ENCODE measurements around the gene SSNA1.

Gene SSNA1

GRCh38 chr9:137167747-137168572, 20.5 kb upstream of the SSNA1 start:
- DNase-seq (ENCODE audit: low read depth), result no peak

GRCh38 chr9:137168573-137168903, 19.9 kb upstream of the SSNA1 start:
- DNase-seq (ENCODE audit: low read depth), result no peak

GRCh38 chr9:137168904-137169856, 19.3 kb upstream of the SSNA1 start:
- DNase-seq (ENCODE audit: low read depth), result no peak

- DNase-seq (ENCODE audit: low read depth), result no peak
Measured at GRCh38 chr9:137169896-137170358, 18.5 kb upstream of the SSNA1 start, which contains the start of gene LRRC26. TSS of gene LRRC26 (minus strand) at chr9:137170051. CDS start at chr9:137169943, 108 bp downstream.

GRCh38 chr9:137170486-137171148, 17.9 kb upstream of the SSNA1 start:
- no peak for DNase-seq (ENCODE audit: low read depth)

- no peak for DNase-seq (ENCODE audit: low read depth)
Measured at GRCh38 chr9:137171149-137171900, 17.2 kb upstream of the SSNA1 start.

- DNase-seq (ENCODE audit: low read depth), result no peak
Measured at GRCh38 chr9:137172901-137173795, 15.3 kb upstream of the SSNA1 start.

- no peak for DNase-seq (ENCODE audit: low read depth)
Measured at GRCh38 chr9:137173796-137174664, 14.4 kb upstream of the SSNA1 start.

GRCh38 chr9:137174722-137175293, 13.7 kb upstream of the SSNA1 start:
- no peak for DNase-seq (ENCODE audit: low read depth)

- no peak for DNase-seq (ENCODE audit: low read depth)
Measured at GRCh38 chr9:137175345-137175961, 13.0 kb upstream of the SSNA1 start.

GRCh38 chr9:137176302-137177182, 11.9 kb upstream of the SSNA1 start:
- DNase-seq (ENCODE audit: low read depth), result no peak

- DNase-seq (ENCODE audit: low read depth), result no peak
Measured at GRCh38 chr9:137178201-137178938, 10.1 kb upstream of the SSNA1 start.

GRCh38 chr9:137178939-137179630, 9.4 kb upstream of the SSNA1 start:
- no peak for DNase-seq (ENCODE audit: low read depth)

GRCh38 chr9:137179761-137180160, 8.7 kb upstream of the SSNA1 start:
- DNase-seq (ENCODE audit: low read depth), result no peak

- DNase-seq (ENCODE audit: low read depth), result no peak
Measured at GRCh38 chr9:137180491-137180890, 8.0 kb upstream of the SSNA1 start.

GRCh38 chr9:137181680-137182079, 6.8 kb upstream of the SSNA1 start:
- no peak for DNase-seq (ENCODE audit: low read depth)
